ENCODE measurements around the gene FBXW12. TPM values are rescaled to one million over a fixed set of nuclear protein-coding genes. Genes with fewer than 3 reads are reported as not detected.

The FBXW12 gene
- total and polyA plus RNA-seq, 2 donors (not counting 1 experiment from before 2014, with no cell fraction given), result not detected

DNA sequence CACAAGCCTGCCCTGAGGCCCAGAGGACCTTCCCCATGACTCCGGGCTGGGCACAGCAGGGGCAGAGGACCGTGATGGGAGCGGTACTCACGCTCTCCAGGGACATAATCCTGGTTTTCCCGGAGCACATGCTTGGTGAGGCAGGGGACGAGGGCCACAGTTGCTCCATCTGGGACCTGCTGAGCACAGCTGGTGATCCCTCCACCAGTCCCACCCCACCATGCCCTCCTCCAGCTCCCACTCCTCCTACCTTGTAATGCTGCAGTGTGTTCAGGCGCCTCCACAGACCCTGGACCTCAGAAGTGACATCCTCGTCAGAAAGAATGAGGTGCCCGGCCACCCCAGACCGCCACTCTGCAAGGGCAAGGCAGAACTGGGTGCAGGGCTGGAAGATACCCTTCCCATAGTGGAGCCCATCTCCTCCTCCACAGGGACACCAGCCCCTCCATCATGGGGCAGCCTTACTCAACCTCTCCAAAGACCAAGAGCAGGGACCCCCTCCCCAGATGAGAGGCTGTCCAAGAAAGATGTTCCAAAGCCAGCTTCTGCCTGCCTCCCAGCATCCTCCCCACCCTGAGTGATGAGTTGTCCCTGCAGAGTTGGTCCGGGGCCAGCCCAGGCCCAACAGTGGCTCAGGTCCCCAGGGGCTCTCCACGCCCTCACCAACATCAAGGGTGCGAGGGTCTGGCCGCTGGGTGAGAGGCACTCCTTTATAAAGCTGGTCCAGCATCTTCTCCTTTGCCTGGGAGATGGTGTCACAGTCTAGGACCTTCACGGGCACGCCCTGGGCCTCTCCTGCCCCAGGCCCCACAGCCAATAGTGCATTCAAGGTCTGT, 38.4 kb downstream of the FBXW12 start:
- Histone ChIP-seq H3K4me2 (replicated peaks; ENCODE audit: low read depth, low read length, poor library complexity, severe bottlenecking) (no peak overlapping the region), H4K20me1 (ENCODE audit: control insufficient read depth, insufficient read depth, low read length, poor library complexity, severe bottlenecking) (no peaks in the 10 kb centered on the region), H3K27me3 (replicated peaks in 1 of 4; ENCODE audit: control extremely low read depth in 1 of 4, control insufficient read depth in 3 of 4, insufficient read depth in 4 of 4, low read length in 3 of 4) (no peaks in the 10 kb centered on the region), H3K36me3 (replicated peaks in 1 of 2; ENCODE audit: control extremely low read depth in 1 of 2, control insufficient read depth in 1 of 2, extremely low read depth in 1 of 2, insufficient read depth in 2 of 2, low read length in 1 of 2) (no peaks in the 10 kb centered on the region), H3K9ac (ENCODE audit: low read length) (no peak overlapping the region), H2AFZ (ENCODE audit: insufficient read depth, low read depth, low read length, poor library complexity, severe bottlenecking) (no peak overlapping the region), H3K9me3 (ENCODE audit: control extremely low read depth in 1 of 3, control insufficient read depth in 2 of 3, insufficient read depth in 1 of 3, low read length in 2 of 3) (no peaks in the 10 kb centered on the region), H3K27ac (ENCODE audit: low read length in 2 of 2) (no peak overlapping the region), H3K4me3 (ENCODE audit: control extremely low read depth in 1 of 5, extremely low read depth in 1 of 5, insufficient read depth in 1 of 5, low read depth in 2 of 5, low read length in 4 of 5) (no peak overlapping the region), H3K4me1 (ENCODE audit: control insufficient read depth in 2 of 2, insufficient read depth in 2 of 2, low read length in 2 of 2) (no peaks in the 10 kb centered on the region), H3K79me2 (ENCODE audit: control insufficient read depth, insufficient read depth, low read length) (no peaks in the 10 kb centered on the region)
- no peak for ATAC-seq (ENCODE audit: low read depth)
- DNase-seq, result no peak
- H3K4me1 Mint-ChIP-seq, result no peaks in the 10 kb centered on the region
- intact Hi-C loops (cut with micrococcal nuclease), result no loop called here
- whole genome bisulfite sequencing (ENCODE audit: insufficient coverage), result 93% methylated on average over 16 of the region's 16 CpGs
- H3K4me3 Mint-ChIP-seq, result no peak overlapping the region
- TF ChIP-seq, protein P1, sequence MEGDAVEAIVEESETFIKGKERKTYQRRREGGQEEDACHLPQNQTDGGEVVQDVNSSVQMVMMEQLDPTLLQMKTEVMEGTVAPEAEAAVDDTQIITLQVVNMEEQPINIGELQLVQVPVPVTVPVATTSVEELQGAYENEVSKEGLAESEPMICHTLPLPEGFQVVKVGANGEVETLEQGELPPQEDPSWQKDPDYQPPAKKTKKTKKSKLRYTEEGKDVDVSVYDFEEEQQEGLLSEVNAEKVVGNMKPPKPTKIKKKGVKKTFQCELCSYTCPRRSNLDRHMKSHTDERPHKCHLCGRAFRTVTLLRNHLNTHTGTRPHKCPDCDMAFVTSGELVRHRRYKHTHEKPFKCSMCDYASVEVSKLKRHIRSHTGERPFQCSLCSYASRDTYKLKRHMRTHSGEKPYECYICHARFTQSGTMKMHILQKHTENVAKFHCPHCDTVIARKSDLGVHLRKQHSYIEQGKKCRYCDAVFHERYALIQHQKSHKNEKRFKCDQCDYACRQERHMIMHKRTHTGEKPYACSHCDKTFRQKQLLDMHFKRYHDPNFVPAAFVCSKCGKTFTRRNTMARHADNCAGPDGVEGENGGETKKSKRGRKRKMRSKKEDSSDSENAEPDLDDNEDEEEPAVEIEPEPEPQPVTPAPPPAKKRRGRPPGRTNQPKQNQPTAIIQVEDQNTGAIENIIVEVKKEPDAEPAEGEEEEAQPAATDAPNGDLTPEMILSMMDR (IDR thresholded peaks at IDR 0.05), result no peak
- no peak for TF ChIP-seq EZH2 (IDR thresholded peaks at IDR 0.05; ENCODE audit: borderline replicate concordance, insufficient read depth, low read depth, low read length, poor library complexity, severe bottlenecking)
- no peaks in the 10 kb centered on the region for H3K27me3 Mint-ChIP-seq
- no peak overlapping the region for H3K27ac Mint-ChIP-seq
- no peaks in the 10 kb centered on the region for H3K9me3 Mint-ChIP-seq (ENCODE audit: insufficient read depth)
- CTCF ChIA-PET, result interaction anchor here (1.2 to 2.5 kb wide), 2 partner anchors 10 to 25 kb away, joined by 5 to 14 read pairs; no protein-coding TSS in a partner anchor
- POLR2A ChIA-PET, result no interaction called here

DNA sequence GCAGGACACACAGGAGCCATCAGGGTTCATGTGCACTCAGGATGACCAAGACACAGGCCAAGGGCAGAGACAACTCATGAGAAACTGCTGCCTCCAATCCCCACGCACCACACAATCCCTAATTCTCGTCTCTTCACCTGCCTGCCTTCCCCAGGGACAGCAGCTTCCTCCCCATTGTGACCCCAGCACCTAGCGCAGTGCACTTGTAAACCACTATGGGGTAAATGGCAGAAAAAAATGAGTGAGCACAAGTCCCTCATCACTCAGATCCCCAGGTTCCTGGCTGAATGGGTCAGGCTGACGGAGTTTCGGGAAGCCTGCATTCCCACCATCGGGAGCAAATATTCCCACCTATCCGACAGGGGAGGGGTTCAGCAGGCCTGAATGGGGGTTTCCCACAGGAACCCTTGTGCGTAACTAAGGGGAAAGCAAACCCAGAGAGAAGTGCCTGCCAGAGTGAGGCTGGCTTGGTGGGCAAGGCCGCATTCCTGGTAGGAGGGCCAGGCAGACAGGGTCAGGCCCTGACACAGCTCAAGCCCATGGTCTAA, 39.1 kb downstream of the FBXW12 start:
- Histone ChIP-seq H3K9me3 (ENCODE audit: control extremely low read depth in 1 of 3, control insufficient read depth in 2 of 3, insufficient read depth in 1 of 3, low read length in 2 of 3) (no peaks in the 10 kb centered on the region), H2AFZ (ENCODE audit: insufficient read depth, low read depth, low read length, poor library complexity, severe bottlenecking) (no peak overlapping the region), H3K36me3 (replicated peaks in 1 of 2; ENCODE audit: control extremely low read depth in 1 of 2, control insufficient read depth in 1 of 2, extremely low read depth in 1 of 2, insufficient read depth in 2 of 2, low read length in 1 of 2) (no peaks in the 10 kb centered on the region), H3K27ac (ENCODE audit: low read length in 2 of 2) (no peak overlapping the region), H4K20me1 (ENCODE audit: control insufficient read depth, insufficient read depth, low read length, poor library complexity, severe bottlenecking) (no peaks in the 10 kb centered on the region), H3K4me2 (replicated peaks; ENCODE audit: low read depth, low read length, poor library complexity, severe bottlenecking) (no peak overlapping the region), H3K27me3 (replicated peaks in 1 of 4; ENCODE audit: control extremely low read depth in 1 of 4, control insufficient read depth in 3 of 4, insufficient read depth in 4 of 4, low read length in 3 of 4) (no peaks in the 10 kb centered on the region), H3K4me1 (ENCODE audit: control insufficient read depth in 2 of 2, insufficient read depth in 2 of 2, low read length in 2 of 2) (no peaks in the 10 kb centered on the region), H3K4me3 (ENCODE audit: control extremely low read depth in 1 of 5, extremely low read depth in 1 of 5, insufficient read depth in 1 of 5, low read depth in 2 of 5, low read length in 4 of 5) (no peak overlapping the region), H3K79me2 (ENCODE audit: control insufficient read depth, insufficient read depth, low read length) (no peaks in the 10 kb centered on the region), H3K9ac (ENCODE audit: low read length) (no peak overlapping the region)
- Mint-ChIP-seq H3K27ac (no peak overlapping the region), H3K27me3 (no peaks in the 10 kb centered on the region), H3K9me3 (ENCODE audit: insufficient read depth) (no peaks in the 10 kb centered on the region), H3K4me1 (no peaks in the 10 kb centered on the region), H3K4me3 (no peak overlapping the region)
- DNase-seq (no peak), ATAC-seq (ENCODE audit: low read depth) (no peak)
- ChIA-PET CTCF (interaction anchor here (1.2 to 2.5 kb wide), 2 partner anchors 10 to 25 kb away, joined by 5 to 14 read pairs; no protein-coding TSS in a partner anchor), POLR2A (no interaction called here)
- 90% methylated on average over 8 of the region's 9 CpGs for WGBS (ENCODE audit: insufficient coverage)
- intact Hi-C loops (cut with micrococcal nuclease), result no loop called here
- TF ChIP-seq EZH2 (IDR thresholded peaks at IDR 0.05; ENCODE audit: borderline replicate concordance, insufficient read depth, low read depth, low read length, poor library complexity, severe bottlenecking), result no peak
- TF ChIP-seq, protein P1 (IDR thresholded peaks at IDR 0.05), result no peak

Data from B cell (primary cell).